Measurements from ENCODE around the gene SH3GLB2.
"Not testable (repeated sequence)": the region's sequence is repeated elsewhere in the genome, so short reads cannot be mapped to it uniquely, and the experiment has no call there.

Gene SH3GLB2

DNA sequence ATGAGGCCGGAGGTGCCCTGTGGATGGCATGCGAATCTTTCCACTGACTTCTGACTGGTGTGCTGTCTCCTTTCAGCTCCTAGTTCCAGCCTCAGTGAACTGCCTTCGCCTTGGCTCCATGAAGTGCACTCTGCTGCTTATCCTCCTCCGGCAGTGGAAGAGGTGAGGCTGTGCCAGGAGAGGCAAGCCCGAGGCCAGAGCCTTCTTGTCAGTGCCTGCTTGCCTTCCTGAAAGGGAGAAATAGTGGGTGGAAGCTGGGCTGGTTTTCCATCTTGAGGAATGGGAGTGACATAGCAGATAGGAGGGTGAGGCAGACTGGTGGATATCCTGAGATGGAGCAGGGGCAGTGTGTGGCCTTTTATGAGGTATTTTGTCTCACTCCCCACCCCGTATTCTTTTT is 29.7 kb downstream of the SH3GLB2 start:
- no peak for DNase-seq (ENCODE audit: low read depth in 2 of 2)

- no peak for DNase-seq (ENCODE audit: low read depth in 2 of 2)
Measured at GRCh38 chr9:128995791-128996190, 32.3 kb downstream of the SH3GLB2 start.

- DNase-seq (ENCODE audit: low read depth in 2 of 2) = no peak
Measured at GRCh38 chr9:128992995-128993394, 35.1 kb downstream of the SH3GLB2 start.

DNA sequence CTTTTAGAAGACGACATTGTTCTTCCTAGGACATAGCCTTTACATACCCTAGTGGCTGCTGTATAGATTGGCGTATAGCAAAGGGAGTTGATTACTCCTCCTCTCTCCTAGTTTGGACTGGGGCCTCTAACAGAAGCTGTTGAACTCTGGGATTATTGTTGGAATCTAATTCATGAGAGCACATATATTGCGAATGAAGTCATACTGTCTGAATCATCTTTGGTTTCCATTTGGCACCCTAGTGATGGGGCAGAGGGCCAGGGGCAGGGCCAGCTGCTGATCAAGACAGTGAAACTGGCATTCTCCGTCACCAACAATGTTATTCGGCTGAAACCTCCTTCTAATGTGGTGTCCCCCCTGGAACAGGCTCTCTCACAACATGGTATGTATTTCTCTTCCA is 40.3 kb downstream of the SH3GLB2 start:
- no peak for DNase-seq (ENCODE audit: low read depth in 2 of 2)

GRCh38 chr9:128986671-128987070 is 41.5 kb downstream of the SH3GLB2 start:
- no peak for DNase-seq (ENCODE audit: low read depth in 2 of 2)

DNA sequence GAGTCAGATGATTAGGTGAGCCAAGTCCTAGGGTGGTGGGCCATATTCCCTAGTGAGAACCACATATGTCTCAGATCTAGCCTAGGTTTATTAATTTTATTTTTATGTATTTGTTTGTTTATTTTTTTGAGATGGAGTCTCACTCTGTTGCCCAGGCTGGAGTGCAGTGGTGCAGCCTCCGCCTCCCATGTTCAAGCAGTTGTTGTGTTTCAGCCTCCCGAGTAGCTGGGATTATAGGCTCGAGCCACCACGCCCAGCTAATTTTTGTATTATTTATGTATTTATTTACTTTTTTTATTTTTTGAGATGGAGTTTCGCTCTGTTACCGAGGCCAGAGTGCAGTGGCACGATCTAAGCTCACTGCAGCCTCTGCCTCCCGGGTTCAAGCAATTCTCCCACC is 44.6 kb downstream of the SH3GLB2 start:
- DNase-seq (ENCODE audit: low read depth in 2 of 2) = no peak

- no peak for DNase-seq (ENCODE audit: low read depth in 2 of 2)
Measured at GRCh38 chr9:128979111-128979510, 49.0 kb downstream of the SH3GLB2 start.

DNA sequence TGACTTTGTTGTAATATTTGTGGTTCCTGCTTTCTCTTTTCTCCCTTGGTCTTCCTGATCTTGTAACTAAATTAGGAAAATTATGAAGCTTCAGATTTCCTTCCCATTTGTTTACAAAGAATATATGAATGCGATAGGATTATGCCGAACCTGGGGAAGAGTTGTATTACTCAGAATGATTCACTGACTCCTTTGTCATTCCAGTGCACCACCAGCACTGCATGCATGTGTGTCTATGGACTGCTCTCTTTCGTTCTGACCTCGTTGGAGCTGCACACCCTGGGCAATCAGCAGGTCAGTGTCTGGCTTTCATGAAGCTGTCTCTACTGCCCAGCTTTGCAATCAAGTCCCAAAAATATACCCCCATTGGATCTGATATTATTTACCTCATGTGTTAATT is 55.2 kb downstream of the SH3GLB2 start:
- DNase-seq (ENCODE audit: low read depth in 2 of 2) = no peak

DNA sequence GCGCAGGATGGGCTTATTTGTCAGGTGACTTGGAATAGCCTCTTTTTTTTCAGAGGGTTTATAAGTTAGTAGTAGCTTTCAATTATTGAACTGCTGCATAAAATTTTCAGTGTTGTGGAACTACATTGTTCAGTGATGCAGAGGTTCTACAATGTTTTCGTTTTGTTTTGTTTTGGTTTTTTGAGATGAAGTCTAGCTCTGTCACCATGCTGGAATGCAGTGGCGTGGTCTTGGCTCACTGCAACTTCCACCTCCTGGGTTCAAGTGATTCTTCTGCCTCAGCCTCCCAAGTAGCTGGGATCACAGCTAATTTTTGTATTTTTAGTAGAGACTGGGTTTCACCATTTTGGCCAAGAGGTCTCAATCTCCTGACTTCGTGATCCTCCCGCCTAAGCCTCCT is 58.6 kb downstream of the SH3GLB2 start:
- DNase-seq (ENCODE audit: low read depth in 2 of 2) = no peak

- not testable (repeated sequence) for DNase-seq (ENCODE audit: low read depth in 2 of 2)
Measured at GRCh38 chr9:128961403-128961802, 66.7 kb downstream of the SH3GLB2 start.
